CD4-positive, alpha-beta memory T cell (primary cell): Measurements from ENCODE around the gene FOXO6. TPM values are rescaled to one million over a fixed set of nuclear protein-coding genes. Genes with fewer than 3 reads are reported as not detected.

Experiments
- CTCF ChIA-PET: fragments of 350-600 bp; sonication (Branson Sonifier 250); formaldehyde crosslinking; loops from one replicate; lab custom pipeline; 2021; ENCODE audit warnings: inconsistent platforms; ENCODE audit not compliant: partially characterized antibody; lab: Charles Lee
- POLR2A ChIA-PET: fragments of 350-600 bp; sonication (Branson Sonifier 250); formaldehyde crosslinking; loops from one replicate; lab custom pipeline; 2021; ENCODE audit not compliant: partially characterized antibody; lab: Charles Lee
- DNase-seq, 5 donors: peaks; one replicate each; pipeline versions ENCODE4 v3.0.0 to v3.0.0-alpha.2; 2020 to 2022; ENCODE audit warnings: mixed read lengths in 1 of 5
- H3K27ac ChIP-seq: one replicate; pipeline ENCODE4 v1.7.0; 2013; ENCODE audit warnings: low read depth, low read length
- H3K27me3 ChIP-seq: 2 replicates; pipeline ENCODE4 v1.7.0; 2013; ENCODE audit warnings: mild to moderate bottlenecking, low read length, moderate library complexity; ENCODE audit not compliant: insufficient read depth
- H3K36me3 ChIP-seq: 2 replicates; pipeline ENCODE4 v1.7.0; 2013; ENCODE audit warnings: mild to moderate bottlenecking, low read length, moderate library complexity; ENCODE audit not compliant: insufficient read depth
- H3K4me1 ChIP-seq: 2 replicates; pipeline ENCODE4 v1.7.0; 2013; ENCODE audit warnings: mild to moderate bottlenecking, low read length, moderate library complexity; ENCODE audit not compliant: insufficient read depth
- H3K4me3 ChIP-seq, 2 donors: one replicate each; pipeline ENCODE4 v1.7.0; 2013; ENCODE audit warnings: low read length in 2 of 2, mild to moderate bottlenecking in 1 of 2
- H3K9me3 ChIP-seq, 2 donors: one replicate each; pipeline ENCODE4 v1.7.0; 2013; ENCODE audit warnings: low read length in 2 of 2, control low read depth in 1 of 2; ENCODE audit not compliant: control insufficient read depth in 1 of 2
- H3K27ac Mint-ChIP-seq, 7 donors: one replicate each; pipeline ENCODE4 v1.8.0; 2020 to 2021; ENCODE audit warnings: mixed read lengths in 7 of 7, mild to moderate bottlenecking in 6 of 7, inconsistent platforms in 3 of 7, moderate library complexity in 3 of 7
- H3K27me3 Mint-ChIP-seq, 2 donors: one replicate each; pipeline ENCODE4 v1.8.0; 2020 to 2021; ENCODE audit warnings: mixed read lengths in 2 of 2
- H3K36me3 Mint-ChIP-seq, 2 donors: one replicate each; pipeline ENCODE4 v1.8.0; 2020 to 2021; ENCODE audit warnings: mixed read lengths in 2 of 2, inconsistent platforms in 1 of 2, mild to moderate bottlenecking in 1 of 2
- H3K4me1 Mint-ChIP-seq, 4 donors: one replicate each; pipeline ENCODE4 v1.8.0; 2020 to 2021; ENCODE audit warnings: mixed read lengths in 4 of 4, mild to moderate bottlenecking in 1 of 4
- H3K4me3 Mint-ChIP-seq, 8 donors: one replicate each; pipeline ENCODE4 v1.8.0; 2020 to 2021; ENCODE audit warnings: mixed read lengths in 8 of 8, mild to moderate bottlenecking in 7 of 8, moderate library complexity in 6 of 8, inconsistent platforms in 3 of 8
- H3K9me3 Mint-ChIP-seq, 8 donors: one replicate each; pipeline ENCODE4 v1.8.0; 2020 to 2021; ENCODE audit warnings: mixed read lengths in 8 of 8, mild to moderate bottlenecking in 5 of 8, inconsistent platforms in 3 of 8, moderate library complexity in 1 of 8
- intact Hi-C: fragments of 100-400 bp; cut with micrococcal nuclease; formaldehyde crosslinking; loops from one replicate; pipeline ENCODE4 v1.15.1; 2023
- polyA plus RNA-seq, 2 donors: library from polyadenylated mRNA; unstranded; fragments of 300-500 nt; fragmentation: Illumina TruSeq; gene quantifications; one replicate each; pipeline ENCODE4 v1.2.3, GENCODE V29; 2021
- total RNA-seq, 2 experiments: library from RNA; stranded (reverse); gene quantifications; one replicate each; pipeline ENCODE4 v1.2.3, GENCODE V29; 2021

The FOXO6 gene
- total and polyA plus RNA-seq, 4 experiments from 2014 or later = not detected

DNA sequence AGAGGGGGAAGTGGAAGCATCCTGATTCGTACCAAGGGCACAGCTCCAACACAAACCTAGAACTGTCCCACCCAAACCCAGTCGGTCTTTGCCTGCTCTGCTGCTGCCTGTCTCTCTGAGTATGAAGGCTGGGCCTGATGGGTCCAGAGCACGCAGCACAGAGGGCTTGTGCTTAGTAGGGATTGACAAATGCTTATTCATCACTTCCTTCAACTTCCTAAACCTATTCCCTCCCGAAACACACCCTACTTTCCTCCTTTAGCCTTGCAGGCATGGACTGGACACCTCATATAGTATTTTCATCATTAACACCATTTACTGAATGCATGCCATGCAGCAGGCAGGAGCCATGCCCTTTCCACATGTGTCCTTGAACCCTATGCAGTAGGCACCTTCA, 31.3 kb downstream of the FOXO6 start:
- Histone ChIP-seq H3K9me3 (no peaks in the 10 kb centered on the region), H3K27me3 (no peaks in the 10 kb centered on the region), H3K27ac (no peak overlapping the region), H3K36me3 (no peaks in the 10 kb centered on the region), H3K4me1 (no peaks in the 10 kb centered on the region), H3K4me3 (no peak overlapping the region)
- intact Hi-C loops = no loop called here
- ChIA-PET CTCF (no interaction called here), POLR2A (no interaction called here)
- no peak for DNase-seq
- Mint-ChIP-seq H3K27ac (no peak overlapping the region), H3K36me3 (no peaks in the 10 kb centered on the region), H3K4me3 (no peak overlapping the region), H3K27me3 (peaks cover 9 to 26% of the 10 kb centered on the region in 2 donors), H3K4me1 (peaks cover 0 to 5% (median 1%) of the 10 kb centered on the region in 4 donors), H3K9me3 (peaks cover 0 to 2% (median 0%) of the 10 kb centered on the region in 8 donors)

DNA sequence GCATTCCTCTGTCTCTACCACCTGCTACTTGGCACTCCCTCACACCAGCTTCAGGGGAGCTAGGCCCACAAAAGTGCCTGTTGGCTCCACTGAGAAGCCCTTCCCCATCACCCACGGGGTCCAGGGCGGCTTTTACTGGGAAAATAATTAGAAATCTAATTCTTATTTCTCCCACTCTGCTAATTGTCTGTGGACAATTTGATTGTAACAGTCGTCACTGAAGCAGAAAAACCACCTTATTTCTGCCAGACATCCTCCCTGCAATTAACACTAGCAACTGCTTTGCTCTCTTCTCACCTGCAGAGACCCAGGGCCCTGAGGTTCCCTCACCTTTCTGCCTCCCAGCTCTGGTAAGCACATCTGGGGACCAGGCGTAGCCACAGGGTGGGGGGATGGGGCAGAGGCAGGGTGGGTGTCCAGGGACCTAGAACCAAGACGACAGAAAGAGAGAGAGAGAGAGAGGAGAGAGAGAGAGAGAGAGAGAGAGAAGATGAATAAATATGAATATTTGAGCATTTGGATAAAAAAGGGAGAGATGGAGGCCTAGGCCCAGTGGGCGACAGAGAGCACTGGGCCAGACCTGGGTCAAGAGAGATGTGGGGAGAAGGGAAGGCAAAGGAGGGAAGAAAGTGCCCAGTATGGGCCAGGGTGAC, 32.6 kb downstream of the FOXO6 start:
- intact Hi-C loops = no loop called here
- no peaks in the 10 kb centered on the region for H3K4me1 ChIP-seq
- Mint-ChIP-seq H3K36me3 (no peaks in the 10 kb centered on the region), H3K27ac (no peak overlapping the region), H3K4me3 (no peak overlapping the region), H3K9me3 (peaks cover 0 to 2% (median 0%) of the 10 kb centered on the region in 8 donors), H3K27me3 (peaks cover 9 to 26% of the 10 kb centered on the region in 2 donors), H3K4me1 (peaks cover 0 to 5% (median 1%) of the 10 kb centered on the region in 4 donors)
- H3K9me3 ChIP-seq = no peaks in the 10 kb centered on the region
- POLR2A ChIA-PET = interaction anchor here (1.0 kb wide), 1 partner anchor 71 kb away, joined by 3 read pairs; no protein-coding TSS in a partner anchor
- H3K36me3 ChIP-seq = no peaks in the 10 kb centered on the region
- H3K27me3 ChIP-seq = no peaks in the 10 kb centered on the region
- CTCF ChIA-PET = no interaction called here
- no peak overlapping the region for H3K4me3 ChIP-seq
- H3K27ac ChIP-seq = no peak overlapping the region
- no peak for DNase-seq

- no peaks in the 10 kb centered on the region for H3K27me3 ChIP-seq
- no peaks in the 10 kb centered on the region for H3K9me3 ChIP-seq
- Mint-ChIP-seq H3K4me3 (no peak overlapping the region), H3K36me3 (no peaks in the 10 kb centered on the region), H3K9me3 (peaks cover 0 to 2% (median 0%) of the 10 kb centered on the region in 8 donors), H3K27ac (no peak overlapping the region), H3K27me3 (peaks cover 9 to 26% of the 10 kb centered on the region in 2 donors), H3K4me1 (peaks cover 0 to 5% (median 1%) of the 10 kb centered on the region in 4 donors)
- ChIA-PET POLR2A (interaction anchor here (1.0 kb wide), 1 partner anchor 71 kb away, joined by 3 read pairs; no protein-coding TSS in a partner anchor), CTCF (no interaction called here)
- H3K36me3 ChIP-seq = no peaks in the 10 kb centered on the region
- no peaks in the 10 kb centered on the region for H3K4me1 ChIP-seq
- no peak overlapping the region for H3K4me3 ChIP-seq
- intact Hi-C loops = no loop called here
- no peak overlapping the region for H3K27ac ChIP-seq
- no peak for DNase-seq
Measured at GRCh38 chr1:41394369-41394744, 33.1 kb downstream of the FOXO6 start.

GRCh38 chr1:41394959-41395956, 34.0 kb downstream of the FOXO6 start:
- no peak for DNase-seq
- no peak overlapping the region for H3K27ac Mint-ChIP-seq
- peaks cover 9 to 31% of the 10 kb centered on the region in 2 donors for H3K27me3 Mint-ChIP-seq
- H3K4me3 Mint-ChIP-seq = no peak overlapping the region
- H3K4me1 ChIP-seq = no peaks in the 10 kb centered on the region
- peaks cover 0 to 5% (median 0%) of the 10 kb centered on the region in 8 donors for H3K9me3 Mint-ChIP-seq
- H3K36me3 Mint-ChIP-seq = no peaks in the 10 kb centered on the region
- no peak overlapping the region for H3K27ac ChIP-seq
- intact Hi-C loops = no loop called here
- no peaks in the 10 kb centered on the region for H3K9me3 ChIP-seq
- ChIA-PET POLR2A (interaction anchor here (1.0 to 1.2 kb wide), 2 partner anchors 72 to 222 kb away, joined by 3 read pairs; no protein-coding TSS in a partner anchor), CTCF (no interaction called here)
- no peaks in the 10 kb centered on the region for H3K36me3 ChIP-seq
- H3K4me1 Mint-ChIP-seq = peaks cover 0 to 5% (median 1%) of the 10 kb centered on the region in 4 donors
- H3K27me3 ChIP-seq = no peaks in the 10 kb centered on the region
- H3K4me3 ChIP-seq = no peak overlapping the region

DNA sequence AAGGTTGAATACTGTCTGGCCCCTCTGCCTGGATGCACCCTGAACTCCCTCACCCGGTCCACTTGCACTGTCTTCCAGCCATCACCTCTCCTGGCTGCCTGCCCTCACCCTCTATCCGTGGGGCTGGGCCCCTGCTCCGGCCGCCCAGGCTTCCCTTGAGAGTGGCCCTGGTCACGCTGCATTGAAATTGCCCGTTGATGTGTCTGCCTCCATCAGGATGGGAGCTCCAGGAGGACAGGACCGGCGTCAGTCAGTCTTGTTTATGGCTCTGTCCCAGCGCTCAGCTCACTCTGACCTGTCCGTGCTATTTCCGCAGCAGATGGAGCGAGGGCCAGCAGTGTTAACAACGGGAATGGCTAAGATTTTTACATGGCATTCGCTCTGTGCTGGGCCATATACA, 34.9 kb downstream of the FOXO6 start:
- POLR2A ChIA-PET = no interaction called here
- H3K4me3 Mint-ChIP-seq = no peak overlapping the region
- intact Hi-C loops = no loop called here
- Histone ChIP-seq H3K27me3 (no peaks in the 10 kb centered on the region), H3K36me3 (no peaks in the 10 kb centered on the region), H3K4me1 (no peaks in the 10 kb centered on the region), H3K9me3 (no peaks in the 10 kb centered on the region), H3K4me3 (no peak overlapping the region), H3K27ac (no peak overlapping the region)
- peaks cover 0 to 5% (median 1%) of the 10 kb centered on the region in 4 donors for H3K4me1 Mint-ChIP-seq
- DNase-seq = no peak
- H3K27ac Mint-ChIP-seq = no peak overlapping the region
- peaks cover 0 to 9% (median under 1%) of the 10 kb centered on the region in 8 donors for H3K9me3 Mint-ChIP-seq
- H3K27me3 Mint-ChIP-seq = peaks cover 9 to 32% of the 10 kb centered on the region in 2 donors
- H3K36me3 Mint-ChIP-seq = no peaks in the 10 kb centered on the region
- CTCF ChIA-PET = no interaction called here

- CTCF ChIA-PET = interaction anchor here (1.1 to 1.2 kb wide), 2 partner anchors 20 to 37 kb away, joined by 3 read pairs; no protein-coding TSS in a partner anchor
- Mint-ChIP-seq H3K27me3 (peaks cover 13 to 36% of the 10 kb centered on the region in 2 donors), H3K4me1 (peaks cover 0 to 5% (median 1%) of the 10 kb centered on the region in 4 donors), H3K36me3 (no peaks in the 10 kb centered on the region), H3K9me3 (peaks cover 0 to 9% (median under 1%) of the 10 kb centered on the region in 8 donors), H3K27ac (no peak overlapping the region), H3K4me3 (no peak overlapping the region)
- no peaks in the 10 kb centered on the region for H3K9me3 ChIP-seq
- no peak overlapping the region for H3K27ac ChIP-seq
- POLR2A ChIA-PET = no interaction called here
- no peaks in the 10 kb centered on the region for H3K36me3 ChIP-seq
- H3K4me1 ChIP-seq = no peaks in the 10 kb centered on the region
- no peak overlapping the region for H3K4me3 ChIP-seq
- H3K27me3 ChIP-seq = no peaks in the 10 kb centered on the region
- intact Hi-C loops = no loop called here
- no peak for DNase-seq
Measured at GRCh38 chr1:41397020-41397419, 35.8 kb downstream of the FOXO6 start.
